Pancreas (tissue), 10 donors: Measurements from ENCODE around the gene DCLK2. TPM values are rescaled to one million over a fixed set of nuclear protein-coding genes. Genes with fewer than 3 reads are reported as not detected.

Experiments
- ATAC-seq, 4 donors: fragments of 200-7000 bp; cut with Tn5 transposase; one replicate each; pipeline versions ENCODE4 v1.8.0 to v1.9.1; 2020; ENCODE audit warnings: mild to moderate bottlenecking in 4 of 4, moderate library complexity in 4 of 4
- DNase-seq, 6 donors: peaks; one replicate each; pipeline ENCODE4 v3.0.0-alpha.2; 2020
- FAIRE-seq: peaks from 2 replicates; lab custom pipeline; 2012; peaks lifted over from hg19 to GRCh38; lab: Jason Lieb, UNC
- H3K27ac ChIP-seq, 4 donors: fragments of 200-600 bp; sonication (generic); 1 replicate in 3 of 4; 2 replicates in 1 of 4; pipeline versions ENCODE4 v1.5.0 to v1.8.0; 2020
- H3K27me3 ChIP-seq, 4 donors: fragments of 200-600 bp; one replicate each; pipeline ENCODE4 v1.8.0; 2021
- H3K36me3 ChIP-seq, 3 donors: fragments of 200-600 bp; sonication (generic) in 1 of 3; one replicate each; pipeline versions ENCODE4 v1.5.0 to v1.8.0; 2020 to 2021
- H3K4me1 ChIP-seq, 3 donors: fragments of 200-600 bp; one replicate each; pipeline ENCODE4 v1.8.0; 2021
- H3K4me3 ChIP-seq, 4 donors: fragments of 200-600 bp; sonication (generic) in 2 of 4; one replicate each; pipeline versions ENCODE4 v1.5.0 to v1.8.0; 2020 to 2021
- H3K9me3 ChIP-seq, 4 donors: fragments of 200-600 bp; one replicate each; pipeline ENCODE4 v1.8.0; 2021
- WGBS, 2 donors: extraction: QIAGEN DNeasy Blood & Tissue Kit; methylation state at CpG; one replicate each; pipeline ENCODE4 v1.1.7; 2013; 5-methylcytosine and 5-hydroxymethylcytosine counted together
- intact Hi-C, 3 donors: fragments of 100-400 bp; cut with DNase I; formaldehyde crosslinking; loops; one replicate each; pipeline versions ENCODE4 v1.11.1 to v1.14.2; 2022
- polyA plus RNA-seq, 2 donors: library from polyadenylated mRNA; stranded (reverse); fragments of 200-250 nt; gene quantifications; one replicate each; pipeline ENCODE4 v1.2.3, GENCODE V29; 2013
- total RNA-seq, 6 donors: library from RNA; stranded (reverse); fragmentation: NEBNext Ultra II Directional in 4 of 6; extraction: Animal tissue kit (Norgen Biotek cat#: 25700) in 4 of 6; gene quantifications; one replicate each; pipeline versions ENCODE4 v1.2.1 to v1.2.4, GENCODE V29; 2021 to 2023
- TF ChIP-seq, protein P1 (sequence below), 4 donors: fragments of 200-600 bp; sonication (generic) in 3 of 4; IDR thresholded peaks; one replicate each; pipeline versions ENCODE4 v1.5.0 to v1.8.0; 2021; ENCODE audit warnings: antibody characterized with exemption in 4 of 4
- donor health status: healthy with polysubstance abuse.
- donor health status: DM: no; HTN: no; CAD: no; lungs with moderate emphysema.
- donor health status: DM: no; HTN: no; CAD: no.
- donor health status: control.
- donor health status: control.
- donor health status: Bipolar disorder and iron deficiency.
- donor health status: DM: yes; HTN: yes; CAD: no.
- donor health status: DM: no; HTN: no; CAD: no.
- donor health status: DM: no; HTN: no; CAD: no.
- donor health status: DM: yes; HTN: yes; CAD: no.

DCLK2 gene
- total and polyA plus RNA-seq, 8 donors: 1.2 to 3.7 (median 1.8) TPM

DNA sequence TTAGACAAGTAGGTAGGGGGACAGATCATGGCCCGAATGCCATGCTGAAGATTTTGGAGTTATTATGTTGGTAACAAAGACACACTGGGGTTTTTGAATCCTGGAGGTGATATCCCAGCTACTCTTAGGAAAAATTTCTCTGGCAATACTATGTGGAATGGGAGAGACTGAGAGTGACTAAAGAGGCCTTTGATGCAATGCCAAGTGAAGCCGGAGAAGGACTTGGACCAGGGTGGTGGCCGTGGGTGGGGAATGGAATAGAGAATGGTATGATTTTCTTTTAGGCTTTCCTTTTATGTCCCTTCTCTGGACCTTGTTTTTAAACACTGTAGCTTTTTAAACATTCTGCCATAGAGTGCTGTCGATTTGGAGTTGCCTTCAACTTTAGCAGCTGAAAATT is 141.6 kb downstream of the DCLK2 start:
- Histone ChIP-seq H3K27me3 (no peaks in the 10 kb centered on the region), H3K4me1 (no peaks in the 10 kb centered on the region), H3K27ac (no peak overlapping the region), H3K4me3 (no peak overlapping the region), H3K36me3 (no peaks in the 10 kb centered on the region), H3K9me3 (no peaks in the 10 kb centered on the region)
- no peak for DNase-seq
- TF ChIP-seq, protein P1, sequence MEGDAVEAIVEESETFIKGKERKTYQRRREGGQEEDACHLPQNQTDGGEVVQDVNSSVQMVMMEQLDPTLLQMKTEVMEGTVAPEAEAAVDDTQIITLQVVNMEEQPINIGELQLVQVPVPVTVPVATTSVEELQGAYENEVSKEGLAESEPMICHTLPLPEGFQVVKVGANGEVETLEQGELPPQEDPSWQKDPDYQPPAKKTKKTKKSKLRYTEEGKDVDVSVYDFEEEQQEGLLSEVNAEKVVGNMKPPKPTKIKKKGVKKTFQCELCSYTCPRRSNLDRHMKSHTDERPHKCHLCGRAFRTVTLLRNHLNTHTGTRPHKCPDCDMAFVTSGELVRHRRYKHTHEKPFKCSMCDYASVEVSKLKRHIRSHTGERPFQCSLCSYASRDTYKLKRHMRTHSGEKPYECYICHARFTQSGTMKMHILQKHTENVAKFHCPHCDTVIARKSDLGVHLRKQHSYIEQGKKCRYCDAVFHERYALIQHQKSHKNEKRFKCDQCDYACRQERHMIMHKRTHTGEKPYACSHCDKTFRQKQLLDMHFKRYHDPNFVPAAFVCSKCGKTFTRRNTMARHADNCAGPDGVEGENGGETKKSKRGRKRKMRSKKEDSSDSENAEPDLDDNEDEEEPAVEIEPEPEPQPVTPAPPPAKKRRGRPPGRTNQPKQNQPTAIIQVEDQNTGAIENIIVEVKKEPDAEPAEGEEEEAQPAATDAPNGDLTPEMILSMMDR (IDR thresholded peaks at IDR 0.05): no peak
- 82 to 86% methylated on average over 4 of the region's 4 CpGs for WGBS, 2 donors
- no peak for FAIRE-seq
- intact Hi-C loops: no loop called here
- peak in 1 of 4 donors; percentile 19 for ATAC-seq

DNA sequence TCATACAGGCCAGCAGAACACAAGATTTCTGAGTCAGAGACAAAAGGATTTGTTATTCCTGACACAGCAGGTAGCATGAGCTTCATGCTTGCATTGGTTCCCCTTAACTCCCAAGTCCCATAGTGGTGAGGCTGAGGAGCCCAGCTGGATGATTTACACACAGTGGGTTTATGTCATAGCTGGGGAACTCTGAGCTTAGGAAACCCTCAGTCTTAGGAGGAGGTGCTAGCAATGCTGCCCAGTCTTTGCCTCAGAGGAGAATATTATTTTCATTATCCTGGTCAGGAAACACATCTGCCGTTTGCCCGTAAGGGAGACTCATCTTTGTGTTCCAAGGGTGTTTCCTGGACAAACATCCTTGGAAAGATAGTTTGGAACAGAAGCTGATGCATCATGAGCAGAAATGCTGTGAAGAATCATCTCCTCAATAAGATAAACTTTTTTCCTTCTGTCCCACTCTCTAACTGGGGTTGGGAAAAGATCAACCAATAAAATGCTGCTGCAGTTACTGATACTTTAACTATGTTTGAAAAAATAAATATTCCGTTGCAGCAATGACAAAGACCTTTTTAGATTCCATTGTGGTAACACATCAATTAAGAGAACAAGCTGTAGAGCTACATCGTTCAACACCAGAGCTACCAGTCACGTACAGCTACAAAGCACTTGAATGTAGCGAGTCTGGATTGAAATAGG is 146.8 kb downstream of the DCLK2 start:
- Histone ChIP-seq H3K9me3 (no peaks in the 10 kb centered on the region), H3K4me1 (peaks cover 0 to 5% (median 0%) of the 10 kb centered on the region in 3 donors), H3K4me3 (no peak overlapping the region), H3K27me3 (no peaks in the 10 kb centered on the region), H3K27ac (no peak overlapping the region), H3K36me3 (no peaks in the 10 kb centered on the region)
- TF ChIP-seq, protein P1 (IDR thresholded peaks at IDR 0.05): no peak
- 91 to 94% methylated on average over 6 of the region's 6 CpGs for WGBS, 2 donors
- intact Hi-C loops: no loop called here
- FAIRE-seq (no peak), DNase-seq (no peak), ATAC-seq (peak in 1 of 4 donors; percentile 29)

DNA sequence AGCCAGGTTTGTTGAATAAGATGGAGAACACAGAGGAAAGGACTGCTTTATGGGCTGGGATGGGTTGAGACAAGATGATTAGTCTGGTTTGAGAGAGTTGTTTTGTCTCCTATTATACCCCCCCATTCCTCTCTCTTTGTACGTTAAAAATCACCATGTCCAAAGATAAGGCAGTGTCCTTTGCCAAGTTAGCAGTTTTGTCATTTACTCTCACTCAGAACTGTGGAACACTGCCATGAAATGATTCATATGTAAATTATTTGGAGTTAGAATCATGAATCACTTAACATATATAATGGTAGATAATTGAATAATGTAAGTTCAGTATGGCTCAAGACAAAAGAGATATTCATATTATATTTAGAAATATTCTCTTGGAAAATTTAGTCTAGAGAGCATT is 151.3 kb downstream of the DCLK2 start:
- H3K9me3 ChIP-seq: no peaks in the 10 kb centered on the region
- no peak overlapping the region for H3K27ac ChIP-seq
- ATAC-seq: peak in 3 of 4 donors; percentile 37 to 51 (median 46)
- no peak for DNase-seq
- peaks cover 0 to 13% (median 0%) of the 10 kb centered on the region in 3 donors for H3K4me1 ChIP-seq
- no peak overlapping the region for H3K4me3 ChIP-seq
- no peaks in the 10 kb centered on the region for H3K36me3 ChIP-seq
- intact Hi-C loops: no loop called here
- no peak for FAIRE-seq
- TF ChIP-seq, protein P1 (IDR thresholded peaks at IDR 0.05): no peak
- 5 to 6% methylated on average over 1 of the region's 1 CpG for WGBS, 2 donors
- no peaks in the 10 kb centered on the region for H3K27me3 ChIP-seq

DNA sequence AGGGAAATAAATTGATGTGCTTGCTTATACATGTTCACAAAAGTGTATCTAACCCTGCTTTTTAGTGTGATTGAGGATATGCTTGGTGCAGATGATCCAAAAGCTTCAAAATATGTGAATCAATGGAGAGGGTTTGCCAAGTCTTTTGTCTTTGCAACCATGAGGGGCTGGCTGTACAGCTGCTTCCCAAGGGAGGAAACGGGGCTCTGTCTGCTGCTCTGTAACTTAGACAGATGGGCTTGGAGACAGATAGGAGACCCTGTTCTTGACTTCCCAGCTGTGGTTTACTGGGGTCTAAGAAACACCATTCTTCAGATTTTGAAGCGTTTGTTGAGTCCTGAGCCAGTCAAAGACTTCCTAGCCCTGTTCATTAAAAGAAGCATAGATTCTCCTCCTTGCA is 152.3 kb downstream of the DCLK2 start:
- DNase-seq (no peak), ATAC-seq (no peak), FAIRE-seq (no peak)
- H3K4me3 ChIP-seq: no peak overlapping the region
- H3K27ac ChIP-seq: no peak overlapping the region
- intact Hi-C loops: loop anchor here in 1 of 3 donors (10.0 kb wide), 1 partner anchor 226 kb away; no protein-coding TSS in a partner anchor
- H3K27me3 ChIP-seq: no peaks in the 10 kb centered on the region
- WGBS, 2 donors: 89 to 92% methylated on average over 2 of the region's 2 CpGs
- TF ChIP-seq, protein P1 (IDR thresholded peaks at IDR 0.05): no peak
- no peaks in the 10 kb centered on the region for H3K9me3 ChIP-seq
- H3K4me1 ChIP-seq: peaks cover 0 to 13% (median 0%) of the 10 kb centered on the region in 3 donors
- no peaks in the 10 kb centered on the region for H3K36me3 ChIP-seq
